ENCODE measurements around the gene SMIM10L2A.
"Not testable (repeated sequence)": the region's sequence is repeated elsewhere in the genome, so short reads cannot be mapped to it uniquely, and the experiment has no call there.

Gene SMIM10L2A

DNA sequence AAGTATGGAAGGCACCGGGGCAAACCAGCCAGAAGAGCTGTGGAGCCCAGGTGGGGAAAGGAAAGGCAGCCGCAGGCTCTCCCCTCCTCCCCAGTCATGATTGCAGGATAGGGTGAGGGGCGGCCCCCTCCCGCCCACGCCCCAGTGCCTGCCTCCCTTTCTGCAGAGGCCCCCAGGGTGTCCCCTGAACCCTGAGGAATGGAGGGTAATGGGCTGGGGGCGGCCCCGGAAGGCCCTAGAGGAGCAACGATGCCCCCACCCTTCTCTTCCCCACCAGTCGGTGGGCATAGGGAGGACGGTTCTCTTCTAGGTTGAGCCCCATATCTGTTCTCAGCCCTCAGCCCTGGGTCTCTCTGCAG is 1.0 kb downstream of the SMIM10L2A start:
- DNase-seq (ENCODE audit: low read depth, low spot score), result not testable (repeated sequence)

DNA sequence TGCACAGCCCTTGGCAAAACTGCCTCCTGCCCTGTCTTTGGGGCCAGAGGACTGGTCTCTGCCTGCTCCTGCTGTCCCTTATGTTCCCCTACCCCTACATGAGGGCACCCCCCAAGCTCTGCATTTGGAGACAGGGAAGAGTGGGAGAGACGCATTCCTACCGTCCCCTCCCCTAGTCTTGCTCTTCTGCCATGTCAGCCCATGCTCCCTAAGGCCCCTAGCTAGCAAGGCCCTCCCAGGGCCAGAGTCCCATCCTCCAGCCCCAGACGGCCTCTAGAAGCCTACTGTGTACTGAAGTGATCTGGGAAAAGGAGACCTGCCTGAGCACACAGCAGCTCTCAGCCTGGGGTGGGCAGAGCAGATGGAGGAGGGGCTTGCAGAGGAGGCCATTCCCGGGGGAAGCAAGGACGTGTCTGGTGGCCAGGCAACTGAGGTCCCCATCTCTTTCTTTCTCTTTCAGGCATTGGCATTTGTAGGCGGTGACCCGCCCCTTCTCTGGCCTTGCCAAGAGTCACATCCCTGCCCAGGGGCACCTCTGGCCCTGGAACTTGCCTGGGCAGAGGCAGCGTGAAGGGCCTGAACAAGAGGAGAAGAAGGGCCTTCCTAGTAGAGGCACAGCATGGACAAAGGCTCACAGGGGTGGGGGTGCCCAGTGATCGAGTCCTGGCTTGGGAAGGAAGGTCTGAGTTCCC is 1.6 kb downstream of the SMIM10L2A start:
- DNase-seq (ENCODE audit: low read depth, low spot score), result not testable (repeated sequence)

DNA sequence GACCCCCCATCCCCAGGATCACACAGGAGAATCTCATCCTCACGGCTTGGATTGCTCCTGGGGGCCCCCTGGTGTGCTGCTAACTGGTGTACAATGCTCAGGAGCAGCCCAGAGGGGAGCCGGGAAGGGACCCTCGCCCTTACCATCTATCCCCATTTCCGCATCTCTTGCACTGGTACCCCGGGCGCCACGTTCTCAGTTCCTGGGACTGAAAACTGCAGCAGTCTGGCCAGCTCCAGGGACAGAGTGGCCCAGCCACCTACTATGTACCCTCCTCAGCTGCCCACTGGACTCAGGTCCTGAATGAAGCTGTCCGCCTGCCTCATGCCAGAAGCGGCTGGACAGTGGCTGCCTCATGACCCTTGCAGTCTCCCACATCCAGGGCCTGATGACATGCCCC is 2.7 kb downstream of the SMIM10L2A start:
- no peak for DNase-seq (ENCODE audit: low read depth, low spot score)

DNA sequence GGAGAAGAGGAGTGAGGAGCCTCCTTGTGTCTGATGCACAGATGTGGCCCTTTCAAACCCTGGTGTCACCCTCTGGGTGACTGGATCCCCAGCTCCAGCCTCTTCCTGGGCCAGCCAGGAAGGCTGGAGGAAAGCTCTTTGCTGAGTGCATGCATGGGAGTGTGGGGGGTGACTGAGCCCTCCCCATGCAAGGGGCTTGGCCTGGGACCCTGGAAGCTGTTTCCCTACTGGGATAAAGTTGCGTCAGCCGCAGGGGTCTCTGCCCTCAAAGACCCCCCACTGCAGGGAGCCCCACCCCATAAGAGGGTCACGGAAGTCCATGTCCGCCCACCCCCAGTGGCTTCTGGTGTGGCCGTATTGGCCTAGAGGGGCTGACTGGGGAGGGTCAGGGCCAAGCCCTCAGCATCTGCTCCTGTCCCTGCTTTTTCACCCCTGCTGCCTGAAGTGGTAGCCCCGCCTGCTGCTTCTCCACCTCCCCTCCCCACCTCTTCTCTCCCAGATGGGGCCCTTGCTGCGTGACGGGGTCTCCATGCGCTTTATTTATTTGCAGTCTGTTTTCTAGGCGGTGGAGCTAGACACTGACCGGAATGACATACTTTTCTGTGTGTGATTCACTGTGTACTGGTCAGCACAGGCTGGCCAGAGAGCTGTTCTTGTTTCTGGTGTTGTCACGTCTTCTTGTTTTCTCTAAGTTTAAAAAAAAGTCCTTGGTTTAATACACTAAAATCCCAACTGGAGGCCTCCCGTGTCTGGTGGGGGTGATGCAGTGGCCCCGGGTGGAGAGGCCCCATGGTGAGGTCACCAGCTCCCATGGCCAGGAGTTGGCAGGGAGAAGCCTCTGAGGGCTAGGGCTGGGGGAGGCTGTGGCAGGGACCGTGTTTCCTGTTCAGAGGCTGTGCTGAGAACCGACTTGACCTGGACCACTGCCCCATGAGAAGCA is 3.6 kb downstream of the SMIM10L2A start:
- no peak for DNase-seq (ENCODE audit: low read depth, low spot score)

DNA sequence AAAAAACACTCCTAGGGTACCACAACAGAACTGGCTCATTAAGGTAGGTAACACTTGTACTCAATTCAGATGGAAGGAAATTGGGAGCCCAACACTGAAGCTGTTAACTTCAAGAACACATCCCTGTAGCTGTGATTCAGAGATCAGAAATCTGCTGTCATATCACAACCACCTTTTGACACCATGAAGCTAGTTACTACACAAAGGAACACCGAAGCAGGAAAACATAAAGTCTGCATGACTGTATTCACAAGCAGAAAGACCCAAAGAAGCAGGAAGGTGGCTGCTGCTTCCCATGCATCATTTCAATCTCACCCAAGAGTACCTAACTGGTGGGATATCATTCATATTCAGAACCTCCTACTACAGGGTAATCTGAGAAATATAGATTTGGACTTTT is 7.7 kb downstream of the SMIM10L2A start:
- no peak for DNase-seq (ENCODE audit: low read depth, low spot score)

DNA sequence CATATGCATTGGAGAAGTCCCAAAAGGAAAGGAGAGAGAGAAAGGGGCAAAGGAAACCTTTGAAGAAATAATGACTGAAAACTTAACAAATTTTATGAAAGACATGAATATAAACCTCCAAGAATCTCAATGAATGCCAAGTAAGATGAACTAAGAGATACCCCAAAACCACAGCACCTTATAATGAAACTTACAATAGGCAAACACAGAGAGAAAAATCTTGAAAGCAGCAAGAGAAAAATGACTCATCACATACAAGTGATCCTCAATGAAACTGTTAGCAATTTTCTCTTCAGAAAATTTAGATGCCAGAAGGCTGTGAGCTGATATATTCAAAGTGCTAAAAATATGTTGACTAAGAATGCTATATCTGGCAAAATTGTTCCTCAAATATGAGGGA is 10.1 kb downstream of the SMIM10L2A start:
- DNase-seq (ENCODE audit: low read depth, low spot score), result no peak

DNA sequence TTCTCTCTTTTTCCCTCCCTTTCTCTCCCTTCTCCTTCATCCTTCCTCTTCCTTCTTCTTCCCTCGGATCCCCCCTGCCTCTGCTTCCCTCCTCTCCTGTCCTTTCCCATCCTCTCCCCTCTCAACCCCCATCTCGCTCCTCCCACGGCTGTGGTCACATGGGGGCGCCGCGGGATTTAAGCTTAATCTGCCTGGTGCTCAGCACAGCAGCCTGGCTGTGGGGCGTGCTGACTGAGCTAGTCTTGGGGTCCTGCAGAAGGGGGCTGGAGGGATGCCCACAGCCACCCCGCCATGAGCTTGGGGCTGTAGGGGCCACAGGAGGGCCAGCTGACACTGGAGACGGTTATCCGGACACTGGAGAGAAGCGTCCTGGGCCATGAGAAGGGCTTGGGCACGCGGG is 10.7 kb downstream of the SMIM10L2A start:
- no peak for DNase-seq (ENCODE audit: low read depth, low spot score)

DNA sequence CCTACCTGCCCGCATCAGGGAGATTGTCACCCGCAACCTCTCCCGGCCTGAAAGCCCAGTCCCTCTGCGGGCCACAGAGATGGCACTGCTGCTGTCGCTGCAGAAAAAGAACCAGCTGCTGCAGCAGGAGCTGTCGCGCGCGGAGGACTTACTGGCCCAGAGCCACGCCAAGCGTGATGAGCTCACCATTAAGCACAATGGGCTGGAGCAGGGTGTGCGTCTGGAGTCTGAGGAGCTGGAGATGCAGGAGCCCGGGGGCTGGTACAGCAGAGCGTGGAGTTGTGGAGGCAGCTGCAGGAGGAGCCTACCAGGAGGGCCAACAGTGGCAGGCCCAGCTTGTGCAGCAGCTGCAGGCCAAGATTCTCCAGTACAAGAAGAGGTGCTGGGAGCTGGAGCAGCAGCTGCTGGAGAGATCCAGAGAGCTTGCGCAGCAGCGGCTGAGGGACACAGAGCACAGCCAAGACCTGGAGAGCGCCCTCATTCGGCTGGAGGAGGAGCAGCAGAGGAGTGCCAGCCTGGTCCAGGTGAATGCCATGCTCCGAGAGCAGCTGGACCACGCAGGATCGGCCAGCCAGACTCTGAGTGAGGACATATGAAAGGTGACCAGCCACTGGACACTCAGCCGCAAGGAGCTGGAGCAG is 11.3 kb downstream of the SMIM10L2A start:
- no peak for DNase-seq (ENCODE audit: low read depth, low spot score)

DNA sequence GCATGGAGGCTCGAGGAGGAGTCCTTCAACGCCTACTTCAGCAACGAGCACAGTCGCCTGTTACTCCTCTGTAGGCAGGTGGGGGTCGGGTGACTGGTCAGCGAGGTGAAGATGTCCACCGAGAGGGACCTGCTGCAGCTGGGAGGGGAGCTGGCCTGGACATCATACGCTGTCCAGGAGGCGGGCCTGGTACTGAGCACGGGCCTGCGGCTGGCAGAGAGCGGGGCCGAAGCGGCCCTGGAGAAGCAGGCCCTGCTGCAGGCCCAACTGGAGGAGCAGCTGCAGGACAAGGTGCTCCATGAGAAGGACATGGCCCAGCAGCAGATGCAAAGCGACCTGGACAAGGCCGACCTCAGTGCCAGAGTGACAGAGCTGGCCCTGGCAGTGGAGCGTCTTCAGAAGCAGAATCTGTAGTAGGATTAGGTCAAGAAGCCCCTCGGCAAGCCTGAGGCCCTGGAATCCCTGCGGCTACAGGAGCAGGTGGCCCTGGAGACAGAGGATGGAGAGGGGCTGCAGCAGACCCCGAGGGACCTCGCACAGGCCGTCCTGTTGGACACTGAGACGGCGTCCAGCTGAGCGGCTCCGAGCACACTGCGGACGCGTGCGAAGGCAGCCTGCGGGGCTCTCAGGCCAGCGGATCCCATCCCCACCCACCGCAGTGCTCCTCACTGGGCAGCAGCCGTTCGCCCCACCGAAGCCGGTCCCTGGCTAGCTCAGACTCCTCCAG is 11.9 kb downstream of the SMIM10L2A start:
- DNase-seq (ENCODE audit: low read depth, low spot score), result no peak

DNA sequence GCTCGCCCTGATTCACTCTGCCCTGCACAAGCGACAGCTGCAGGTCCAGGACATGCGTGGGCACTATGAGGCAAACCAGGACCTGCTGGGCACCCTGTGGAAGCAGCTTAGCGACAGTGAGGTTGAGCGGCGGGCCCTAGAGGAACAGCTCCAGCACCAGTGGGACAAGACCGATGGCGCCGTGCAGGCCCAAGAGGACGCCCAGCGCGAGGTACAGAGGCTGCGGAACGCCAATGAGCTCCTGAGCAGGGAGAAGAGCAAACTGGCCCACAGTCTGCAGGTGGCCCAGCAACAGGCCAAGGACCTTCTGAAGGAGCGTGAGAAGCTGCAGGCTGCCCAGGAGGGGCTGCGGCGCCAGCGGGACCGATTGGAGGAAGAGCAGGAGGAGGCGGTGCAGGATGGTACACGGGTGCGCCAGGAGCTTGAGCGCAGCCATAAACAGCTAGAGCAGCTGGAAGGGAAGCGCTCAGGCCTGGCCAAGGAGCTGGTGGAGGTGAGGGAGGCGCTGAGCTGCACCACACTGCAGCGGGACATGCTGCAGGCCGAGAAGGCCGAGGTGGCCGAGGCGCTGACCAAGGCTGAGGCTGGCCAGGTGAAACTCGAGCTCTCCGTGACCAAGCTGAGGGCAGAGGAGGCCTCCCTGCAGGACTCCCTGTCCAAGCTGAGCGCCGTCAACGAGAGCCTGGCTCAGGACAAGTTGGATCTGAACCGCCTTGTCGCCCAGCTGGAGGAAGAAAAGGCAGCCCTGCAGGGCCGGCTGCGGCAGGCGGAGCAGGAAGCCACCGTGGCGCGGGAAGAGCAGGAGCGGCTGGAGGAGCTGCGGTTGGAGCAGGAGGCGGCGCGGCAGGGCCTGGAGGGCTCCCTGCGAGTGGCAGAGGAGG is 12.8 kb downstream of the SMIM10L2A start:
- no peak for DNase-seq (ENCODE audit: low read depth, low spot score)

DNA sequence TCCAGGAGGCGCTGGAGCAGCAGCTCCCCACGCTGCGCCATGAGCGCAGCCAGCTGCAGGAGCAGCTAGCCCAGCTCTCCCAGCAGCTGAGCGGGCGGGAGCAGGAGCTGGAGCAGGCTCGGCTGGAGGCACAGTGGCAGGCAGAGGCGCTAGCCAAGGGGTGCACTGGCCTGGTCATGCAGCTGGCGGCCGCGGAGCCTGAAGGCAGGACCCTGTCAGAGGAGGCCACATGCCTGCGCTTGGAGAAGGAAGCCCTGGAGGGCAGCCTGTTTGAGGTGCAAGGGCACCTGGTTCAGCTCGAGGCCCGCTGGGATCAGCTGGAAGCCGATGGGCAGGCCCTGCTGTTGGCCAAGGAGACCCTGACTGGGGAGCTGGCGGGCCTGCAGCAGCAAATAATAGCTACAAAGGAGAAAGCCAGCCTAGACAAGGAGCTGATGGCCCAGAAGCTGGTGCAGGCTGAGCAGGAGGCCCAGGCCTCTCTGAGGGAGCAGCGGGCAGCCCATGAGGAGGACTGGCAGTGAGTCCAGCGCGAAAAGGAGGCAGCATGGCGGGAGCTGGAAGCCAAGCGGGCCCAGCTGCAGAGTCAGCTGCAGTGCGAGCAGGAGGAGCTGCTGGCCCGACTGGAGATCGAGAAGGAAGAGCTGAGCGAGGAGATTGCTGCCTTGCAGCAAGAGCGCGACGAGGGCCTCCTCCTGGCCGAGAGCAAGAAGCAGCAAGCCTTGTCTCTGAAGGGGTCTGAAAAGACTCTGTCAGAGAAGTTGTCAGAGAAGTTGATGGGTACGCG is 13.6 kb downstream of the SMIM10L2A start:
- DNase-seq (ENCODE audit: low read depth, low spot score), result no peak

DNA sequence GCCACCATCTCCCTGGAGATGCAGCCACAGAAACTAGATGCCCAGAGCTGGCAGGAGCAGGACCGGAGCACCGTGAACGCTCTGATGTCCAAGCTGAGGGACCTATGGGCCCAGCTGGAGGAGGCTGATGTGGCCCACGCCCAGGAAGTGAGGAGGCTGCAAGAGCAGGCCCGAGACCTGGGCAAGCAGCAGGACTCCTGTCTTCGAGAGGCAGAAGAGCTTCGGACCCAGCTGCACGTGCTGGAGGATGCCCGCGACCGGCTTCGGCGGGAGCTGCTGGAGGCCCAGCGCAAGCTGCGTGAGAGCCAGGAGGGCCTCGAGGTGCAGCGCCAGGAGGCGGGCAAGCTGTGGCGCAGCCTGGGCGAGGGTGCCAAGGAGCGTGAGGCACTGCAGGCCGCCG is 14.2 kb downstream of the SMIM10L2A start:
- DNase-seq (ENCODE audit: low read depth, low spot score), result no peak

DNA sequence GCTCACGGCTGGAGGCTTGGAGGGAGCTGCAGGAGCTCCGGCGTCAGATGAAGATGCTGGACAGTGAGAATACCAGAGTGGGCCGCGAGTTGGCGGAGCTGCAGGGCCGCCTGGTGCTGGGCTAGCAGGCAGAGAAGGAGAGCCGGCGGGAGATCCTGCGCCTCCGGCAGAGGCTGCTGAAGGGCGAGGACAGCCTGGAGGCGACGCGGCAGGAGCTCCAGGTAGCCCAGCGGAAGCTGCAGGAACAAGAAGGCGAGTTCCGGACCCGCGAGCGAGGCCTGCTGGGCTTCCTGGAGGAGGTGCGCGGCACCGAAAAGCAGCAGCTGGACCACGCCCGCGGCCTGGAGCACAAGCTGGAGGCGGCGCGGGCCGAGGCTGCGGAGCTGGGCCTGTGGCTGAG is 14.7 kb downstream of the SMIM10L2A start:
- no peak for DNase-seq (ENCODE audit: low read depth, low spot score)

DNA sequence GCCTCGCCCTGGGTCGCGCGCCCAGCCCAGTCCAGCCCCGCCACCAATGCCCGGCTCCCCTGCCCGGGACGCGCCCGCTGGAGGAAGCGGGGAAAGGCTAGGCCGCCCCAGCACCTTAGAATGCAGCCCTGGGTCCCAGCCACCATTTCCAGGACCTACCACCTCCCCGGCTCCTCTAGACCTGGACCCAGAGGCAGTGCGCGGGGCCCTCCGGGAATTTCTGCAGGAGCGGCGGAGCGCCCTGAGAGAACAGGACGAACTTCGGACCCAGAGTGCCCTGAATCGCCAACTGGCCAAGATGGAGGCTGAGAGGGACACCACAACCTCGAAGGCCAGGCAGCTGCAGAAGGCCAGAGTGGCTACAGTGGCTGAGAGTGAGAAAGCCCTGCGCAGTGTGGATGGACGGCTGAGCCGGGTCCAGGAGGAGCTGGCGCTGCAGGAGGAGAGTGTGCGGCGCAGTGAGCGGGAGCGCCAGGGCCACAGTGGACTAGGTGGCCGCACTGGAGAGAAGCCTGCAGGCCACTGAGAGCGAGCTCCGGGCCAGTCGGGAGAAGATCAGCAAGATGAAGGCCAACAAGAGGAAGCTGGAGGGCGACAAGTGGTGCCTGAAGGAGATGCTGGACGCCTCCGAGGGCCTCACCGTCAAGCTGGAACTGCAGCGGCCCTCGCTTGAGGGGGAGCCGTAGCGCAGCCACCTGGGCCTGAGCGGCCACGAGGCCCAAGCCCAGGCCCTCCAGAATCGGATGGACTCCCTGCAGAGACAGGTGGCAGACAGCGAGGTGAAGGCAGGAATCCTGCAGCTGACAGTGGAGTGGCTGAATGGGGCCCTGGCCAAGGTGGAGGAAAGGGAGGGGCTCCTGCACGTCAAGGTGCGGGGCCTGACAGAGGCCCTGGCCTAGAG is 15.5 kb downstream of the SMIM10L2A start:
- DNase-seq (ENCODE audit: low read depth, low spot score), result no peak

DNA sequence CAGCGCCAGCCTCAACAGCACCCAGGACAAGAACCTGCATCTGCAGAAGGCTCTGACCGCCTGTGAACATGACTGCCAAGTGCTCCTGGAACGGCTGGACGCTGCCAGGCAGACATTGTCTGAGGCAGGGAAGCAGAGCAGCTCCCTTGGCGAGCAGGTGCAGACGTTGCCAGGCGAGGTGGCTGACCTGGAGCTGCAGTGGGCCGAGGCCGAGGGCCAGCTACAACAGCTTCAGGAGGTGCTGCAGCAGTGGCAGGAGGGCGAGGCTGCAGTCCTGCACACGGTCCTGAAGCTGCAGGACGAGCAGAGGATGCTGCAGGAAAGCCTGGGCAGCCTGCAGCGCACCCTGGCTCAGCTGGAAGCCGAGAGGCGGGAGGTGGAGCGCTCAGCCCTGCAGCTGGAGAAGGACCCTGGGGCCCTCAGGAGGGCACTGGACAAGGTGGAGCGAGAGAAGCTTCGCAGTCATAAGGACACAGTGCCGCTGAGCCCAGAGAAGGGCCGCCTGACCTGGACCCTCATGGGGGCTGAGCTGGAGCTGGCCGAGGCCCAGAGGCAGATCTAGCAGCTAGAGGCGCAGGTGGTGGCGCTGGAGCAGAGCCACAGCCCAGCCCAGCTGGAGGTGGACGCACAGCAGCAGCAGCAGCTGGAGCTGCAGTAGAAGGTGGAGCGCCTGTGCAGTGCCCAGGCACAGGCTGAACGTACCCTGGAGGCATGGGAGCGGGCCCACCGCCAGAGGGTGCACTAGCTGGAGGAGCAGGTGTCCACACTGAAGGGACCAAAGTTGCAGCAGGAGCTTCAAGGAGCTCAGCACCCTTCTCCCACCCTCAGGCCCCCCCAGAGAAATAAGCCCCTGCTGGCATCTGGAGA is 16.4 kb downstream of the SMIM10L2A start:
- DNase-seq (ENCODE audit: low read depth, low spot score), result no peak

DNA sequence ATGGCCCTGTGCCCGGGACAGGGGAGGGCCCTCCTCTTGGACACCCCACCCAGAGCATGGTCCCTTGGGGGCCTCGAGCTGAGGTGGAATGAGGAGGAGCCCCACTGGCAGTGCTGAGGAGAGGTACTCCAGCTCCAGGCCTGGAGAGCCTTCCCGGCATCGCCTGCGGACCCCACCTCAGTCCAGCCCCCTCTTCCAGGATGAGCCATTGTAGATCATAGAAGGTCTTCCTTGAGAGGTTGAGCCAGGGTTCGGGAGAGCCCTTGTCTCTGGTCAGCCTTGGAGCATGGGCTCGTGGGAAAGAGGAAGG is 16.9 kb downstream of the SMIM10L2A start:
- DNase-seq (ENCODE audit: low read depth, low spot score), result no peak

DNA sequence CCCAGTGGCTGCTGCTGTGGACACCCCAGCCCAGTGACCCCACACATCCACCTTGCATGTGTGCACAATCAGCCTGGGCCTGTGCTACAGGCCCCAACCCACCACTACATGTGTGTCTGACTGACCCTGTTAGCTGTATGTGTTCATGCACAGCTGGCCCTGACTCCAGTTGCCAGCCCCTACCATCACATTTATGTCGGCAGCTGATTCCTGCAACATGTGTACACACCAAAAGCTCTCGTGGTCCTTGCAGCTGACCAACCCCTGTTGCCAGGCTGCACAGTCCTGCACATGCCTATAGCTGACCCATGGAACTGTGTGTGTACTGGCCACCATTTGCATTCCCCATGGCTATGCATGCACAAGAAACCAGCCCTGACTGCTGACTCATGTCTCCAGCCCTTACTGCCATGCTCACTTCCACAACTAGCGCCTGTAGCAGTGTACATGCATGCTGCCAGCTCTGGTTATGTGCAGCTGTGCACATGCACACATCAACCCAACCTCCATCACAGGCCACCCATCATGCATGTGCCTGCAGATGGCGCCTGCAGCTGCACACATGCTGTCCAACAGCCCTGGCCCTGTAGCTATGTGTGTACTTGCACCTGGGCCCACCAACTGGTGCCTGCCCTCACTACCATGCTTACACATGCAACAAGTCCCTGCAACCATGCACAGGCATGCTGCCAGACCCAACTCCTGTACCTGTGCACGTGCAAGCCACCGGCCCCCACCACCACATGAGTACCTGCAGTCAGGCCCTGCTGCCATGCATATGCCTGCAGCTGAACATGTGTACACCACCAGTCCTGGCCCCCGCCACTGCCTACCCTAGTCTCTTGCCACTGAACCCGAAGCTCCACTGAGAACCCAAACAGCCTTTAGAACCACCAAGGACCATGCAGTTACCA is 28.1 kb downstream of the SMIM10L2A start:
- no peak for DNase-seq (ENCODE audit: low read depth, low spot score)

Measured in smooth muscle cell of the brain vasculature (primary cell).